Trophoblast cell (in vitro differentiated cells and primary cell): Measurements from ENCODE around the gene ING3.

ENCODE experiments used
- DNase-seq, 2 donors: peaks; one replicate each; pipeline ENCODE4 v3.0.0-alpha.2; 2016
- H2AFZ ChIP-seq: 2 replicates; pipeline ENCODE4 v1.6.1; 2013; ENCODE audit warnings: low read length, moderate library complexity, mild to moderate bottlenecking; ENCODE audit not compliant: insufficient read depth, poor library complexity
- H2AK5ac ChIP-seq: 2 replicates; pipeline ENCODE4 v1.6.1; 2013; ENCODE audit warnings: mild to moderate bottlenecking, low read length
- H2BK120ac ChIP-seq: 2 replicates; pipeline ENCODE4 v1.6.1; 2013; ENCODE audit warnings: low read length, mild to moderate bottlenecking, moderate library complexity; ENCODE audit not compliant: insufficient read depth, poor library complexity
- H2BK12ac ChIP-seq: 2 replicates; pipeline ENCODE4 v1.6.1; 2013; ENCODE audit warnings: mild to moderate bottlenecking, low read length, moderate library complexity
- H2BK5ac ChIP-seq: 2 replicates; pipeline ENCODE4 v1.6.1; 2013; ENCODE audit warnings: low read length, low read depth, moderate library complexity, mild to moderate bottlenecking; ENCODE audit not compliant: poor library complexity
- H3K14ac ChIP-seq: 2 replicates; pipeline ENCODE4 v1.6.1; 2013; ENCODE audit warnings: mild to moderate bottlenecking, low read length
- H3K18ac ChIP-seq: 2 replicates; pipeline ENCODE4 v1.6.1; 2013; ENCODE audit warnings: mild to moderate bottlenecking, low read length
- H3K23ac ChIP-seq: 2 replicates; pipeline ENCODE4 v1.6.1; 2013; ENCODE audit warnings: low read length
- H3K27ac ChIP-seq: 2 replicates; pipeline ENCODE4 v1.5.1; 2013; ENCODE audit warnings: low read depth, mild to moderate bottlenecking, inconsistent platforms, low read length, moderate library complexity
- H3K27me3 ChIP-seq: 2 replicates; pipeline ENCODE4 v1.6.1; 2013; ENCODE audit warnings: inconsistent platforms, mild to moderate bottlenecking, low read length, moderate library complexity; ENCODE audit not compliant: insufficient read depth
- H3K36me3 ChIP-seq, 2 experiments: 1 replicate in 1 of 2; 2 replicates in 1 of 2; pipeline ENCODE4 v1.6.1; 2013; ENCODE audit warnings: low read length in 2 of 2, mild to moderate bottlenecking in 2 of 2, moderate library complexity in 1 of 2; ENCODE audit not compliant: insufficient read depth in 2 of 2, control insufficient read depth in 1 of 2
- H3K4ac ChIP-seq: 2 replicates; pipeline ENCODE4 v1.6.1; 2013; ENCODE audit warnings: low read depth, mild to moderate bottlenecking, low read length, moderate library complexity
- H3K4me1 ChIP-seq, 2 experiments: 1 replicate in 1 of 2; 2 replicates in 1 of 2; pipeline ENCODE4 v1.6.1; 2013; ENCODE audit warnings: low read length in 2 of 2, mild to moderate bottlenecking in 2 of 2, moderate library complexity in 1 of 2; ENCODE audit not compliant: insufficient read depth in 2 of 2, control insufficient read depth in 1 of 2
- H3K4me2 ChIP-seq: 2 replicates; pipeline ENCODE4 v1.6.1; 2013; ENCODE audit warnings: inconsistent platforms, mild to moderate bottlenecking, low read length, moderate library complexity
- H3K4me3 ChIP-seq: 2 replicates; pipeline ENCODE4 v1.5.1; 2013; ENCODE audit warnings: mild to moderate bottlenecking, low read depth, low read length, inconsistent platforms
- H3K79me1 ChIP-seq: one replicate; pipeline ENCODE4 v1.6.1; 2013; ENCODE audit warnings: low read length
- H3K79me2 ChIP-seq: 2 replicates; pipeline ENCODE4 v1.6.1; 2013; ENCODE audit warnings: low read length, mild to moderate bottlenecking; ENCODE audit not compliant: control insufficient read depth, insufficient read depth, poor library complexity
- H3K9ac ChIP-seq: 2 replicates; pipeline ENCODE4 v1.6.1; 2013; ENCODE audit warnings: mild to moderate bottlenecking, low read length
- H3K9me3 ChIP-seq: 2 replicates; pipeline ENCODE4 v1.6.1; 2013; ENCODE audit warnings: low read depth, mild to moderate bottlenecking, control low read depth, inconsistent platforms, low read length; ENCODE audit not compliant: insufficient read depth
- H4K12ac ChIP-seq: 2 replicates; pipeline ENCODE4 v1.6.1; 2013; ENCODE audit warnings: low read depth, mild to moderate bottlenecking, low read length, moderate library complexity
- H4K8ac ChIP-seq: 2 replicates; pipeline ENCODE4 v1.6.1; 2013; ENCODE audit warnings: low read depth, mild to moderate bottlenecking, low read length, moderate library complexity
- H4K91ac ChIP-seq: one replicate; pipeline ENCODE4 v1.6.1; 2013; ENCODE audit warnings: low read depth, mild to moderate bottlenecking, low read length, moderate library complexity
- WGBS: extraction: QIAGEN DNeasy Blood & Tissue Kit; methylation state at CpG from one replicate; pipeline ENCODE4 v1.1.7; 2013; ENCODE audit warnings: missing lambda C conversion rate; ENCODE audit not compliant: insufficient read length, insufficient coverage; ENCODE audit errors: extremely low coverage; 5-methylcytosine and 5-hydroxymethylcytosine counted together

Gene ING3

DNA sequence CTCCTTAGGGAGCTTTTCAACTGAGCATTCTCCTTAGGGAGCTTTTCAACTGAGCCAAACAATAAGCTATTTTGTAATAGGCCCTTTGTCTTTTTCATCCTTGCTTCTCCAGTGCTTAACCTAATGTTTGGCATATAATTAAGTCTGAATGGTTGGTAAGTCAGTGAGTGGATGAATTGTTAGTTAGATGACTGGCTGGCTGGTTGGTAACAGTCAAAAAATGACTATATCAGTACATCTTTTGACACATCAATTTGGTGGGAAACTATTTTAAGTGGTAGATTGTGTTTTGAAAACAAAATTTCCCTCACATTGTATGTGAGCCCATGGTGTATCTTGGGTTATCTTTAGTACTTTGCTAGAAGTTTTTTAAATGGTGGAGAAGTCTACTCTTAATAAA is 16.4 kb downstream of the ING3 start:
- Histone ChIP-seq H2AK5ac (no peak overlapping the region), H2BK12ac (no peak overlapping the region), H3K4me2 (no peak overlapping the region), H4K12ac (no peak overlapping the region), H3K79me1 (no peaks in the 10 kb centered on the region), H3K9ac (no peak overlapping the region), H3K9me3 (no peaks in the 10 kb centered on the region), H4K91ac (no peak overlapping the region), H3K18ac (no peak overlapping the region), H3K14ac (no peak overlapping the region), H3K27ac (no peak overlapping the region), H3K79me2 (no peaks in the 10 kb centered on the region), H3K36me3 (peaks cover 2 to 10% of the 10 kb centered on the region in 2 experiments), H2AFZ (no peak overlapping the region), H2BK120ac (no peak overlapping the region), H3K4me1 (no peaks in the 10 kb centered on the region), H3K23ac (no peak overlapping the region), H3K27me3 (no peaks in the 10 kb centered on the region), H3K4me3 (no peak overlapping the region), H4K8ac (no peak overlapping the region), H2BK5ac (no peak overlapping the region), H3K4ac (no peak overlapping the region)
- no peak for DNase-seq

DNA sequence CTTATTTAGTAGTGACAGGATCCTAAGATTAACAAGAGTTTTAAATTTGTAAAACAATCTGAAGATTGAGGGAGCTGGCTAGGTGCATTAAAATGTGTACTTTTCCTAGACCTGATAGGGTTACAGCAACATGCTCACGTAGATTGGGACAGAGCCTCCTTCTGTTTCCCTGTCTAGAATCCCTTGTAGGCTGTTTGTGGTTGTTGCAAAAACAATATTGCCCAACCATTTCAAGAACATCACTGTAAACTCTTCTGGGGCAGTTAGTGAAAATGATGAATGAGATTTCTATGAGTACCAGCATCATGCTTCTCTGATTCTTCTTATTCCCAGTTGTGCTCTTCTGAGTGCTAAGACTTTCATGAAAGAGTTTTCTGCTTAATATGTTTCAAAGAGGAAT is 23.3 kb downstream of the ING3 start:
- no peak overlapping the region for H4K12ac ChIP-seq
- H2BK12ac ChIP-seq = no peak overlapping the region
- H3K9ac ChIP-seq = no peak overlapping the region
- H3K27me3 ChIP-seq = no peaks in the 10 kb centered on the region
- no peaks in the 10 kb centered on the region for H3K4me1 ChIP-seq
- no peak overlapping the region for H4K91ac ChIP-seq
- H3K4me2 ChIP-seq = no peak overlapping the region
- no peaks in the 10 kb centered on the region for H3K79me1 ChIP-seq
- no peak overlapping the region for H2AK5ac ChIP-seq
- H3K4me3 ChIP-seq = no peak overlapping the region
- H2BK5ac ChIP-seq = no peak overlapping the region
- no peak overlapping the region for H3K4ac ChIP-seq
- H3K27ac ChIP-seq = no peak overlapping the region
- no peaks in the 10 kb centered on the region for H3K9me3 ChIP-seq
- H2BK120ac ChIP-seq = no peak overlapping the region
- peaks cover 0 to 8% of the 10 kb centered on the region in 2 experiments for H3K36me3 ChIP-seq
- H4K8ac ChIP-seq = no peak overlapping the region
- DNase-seq = peak; percentile 22 to 64
- H3K14ac ChIP-seq = no peak overlapping the region
- H2AFZ ChIP-seq = no peak overlapping the region
- H3K23ac ChIP-seq = no peak overlapping the region
- H3K79me2 ChIP-seq = no peaks in the 10 kb centered on the region
- no CpG with 5 or more reads among the region's 1 CpG for WGBS
- H3K18ac ChIP-seq = no peak overlapping the region

DNA sequence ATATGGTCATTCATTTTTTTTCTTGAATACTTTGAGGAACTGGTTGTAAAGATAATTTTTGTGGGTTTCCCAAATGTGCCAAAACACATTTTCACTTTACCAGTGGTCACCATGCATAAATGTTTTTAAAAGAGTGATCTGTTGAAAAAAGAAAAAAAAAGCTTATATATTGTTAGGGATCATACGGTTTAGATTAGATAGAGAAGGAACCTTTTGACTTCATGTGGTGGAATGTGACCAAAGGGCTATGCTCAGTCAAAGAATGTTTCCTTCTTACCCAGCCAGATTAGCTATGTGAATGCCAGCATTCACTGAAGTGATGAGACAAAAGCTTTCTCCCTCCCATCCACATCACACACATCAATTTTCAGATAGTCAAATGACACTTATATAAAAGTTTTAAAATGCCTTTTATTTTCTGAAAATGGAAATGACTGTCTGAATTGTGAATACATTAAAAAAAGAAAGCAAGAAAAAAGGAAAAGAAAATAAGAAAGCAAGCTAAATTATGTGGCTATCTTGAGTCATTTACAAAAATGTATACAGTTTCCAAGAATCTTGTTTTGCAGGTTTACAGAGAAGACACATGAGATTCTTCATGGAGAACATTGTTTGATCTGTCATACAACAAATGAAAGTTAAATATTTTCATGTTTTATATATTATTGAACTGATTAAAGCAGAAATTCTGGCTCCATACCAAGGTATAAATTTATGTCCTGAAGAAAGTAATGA is 29.4 kb downstream of the ING3 start:
- Histone ChIP-seq H2BK12ac (no peak overlapping the region), H3K23ac (no peak overlapping the region), H4K12ac (no peak overlapping the region), H3K79me1 (no peaks in the 10 kb centered on the region), H3K36me3 (no peaks in the 10 kb centered on the region), H2AK5ac (no peak overlapping the region), H2AFZ (no peak overlapping the region), H3K18ac (no peak overlapping the region), H3K27me3 (no peaks in the 10 kb centered on the region), H3K4me3 (no peak overlapping the region), H3K4me2 (no peak overlapping the region), H3K79me2 (no peaks in the 10 kb centered on the region), H4K8ac (no peak overlapping the region), H3K4ac (no peak overlapping the region), H3K9me3 (no peaks in the 10 kb centered on the region), H4K91ac (no peak overlapping the region), H3K4me1 (no peaks in the 10 kb centered on the region), H2BK5ac (no peak overlapping the region), H3K27ac (no peak overlapping the region), H3K9ac (no peak overlapping the region), H3K14ac (no peak overlapping the region), H2BK120ac (no peak overlapping the region)
- DNase-seq = peak; percentile 27 to 82
- no CpG with 5 or more reads among the region's 1 CpG for WGBS

DNA sequence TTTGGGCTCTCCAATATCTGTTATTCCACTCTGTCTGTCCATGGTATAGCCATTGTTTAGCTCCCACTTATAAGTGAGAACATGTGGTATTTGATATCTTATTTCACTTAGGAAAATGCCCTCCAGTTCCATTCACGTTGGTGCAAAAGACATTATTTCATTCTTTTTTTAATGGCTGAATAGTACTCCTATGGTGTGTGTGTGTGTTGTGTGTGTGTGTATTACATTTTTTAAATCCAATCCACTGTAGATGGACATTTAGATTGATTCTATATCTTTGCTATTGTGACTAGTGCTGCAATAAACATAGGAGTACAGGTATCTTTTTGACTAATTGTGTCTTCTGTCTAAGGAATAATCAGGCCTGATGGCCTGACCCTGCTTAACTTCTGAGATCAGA is 30.5 kb downstream of the ING3 start:
- no peak overlapping the region for H3K4me3 ChIP-seq
- H3K9me3 ChIP-seq = no peaks in the 10 kb centered on the region
- no peaks in the 10 kb centered on the region for H3K79me1 ChIP-seq
- no peak overlapping the region for H2AFZ ChIP-seq
- no peak overlapping the region for H4K91ac ChIP-seq
- no peak overlapping the region for H3K27ac ChIP-seq
- no peak overlapping the region for H4K12ac ChIP-seq
- H3K27me3 ChIP-seq = no peaks in the 10 kb centered on the region
- no peak overlapping the region for H2BK5ac ChIP-seq
- no peak overlapping the region for H4K8ac ChIP-seq
- no peaks in the 10 kb centered on the region for H3K4me1 ChIP-seq
- H3K18ac ChIP-seq = no peak overlapping the region
- H3K4ac ChIP-seq = no peak overlapping the region
- no peak overlapping the region for H3K23ac ChIP-seq
- no peak overlapping the region for H2AK5ac ChIP-seq
- H3K14ac ChIP-seq = no peak overlapping the region
- H3K79me2 ChIP-seq = no peaks in the 10 kb centered on the region
- no peak overlapping the region for H3K4me2 ChIP-seq
- WGBS = no CpG with 5 or more reads among the region's 1 CpG
- H3K9ac ChIP-seq = no peak overlapping the region
- no peaks in the 10 kb centered on the region for H3K36me3 ChIP-seq
- no peak overlapping the region for H2BK120ac ChIP-seq
- no peak for DNase-seq
- H2BK12ac ChIP-seq = no peak overlapping the region
